T-helper 17 cell (primary cell): Measurements from ENCODE around the gene ZFP69B. TPM values are rescaled to one million over a fixed set of nuclear protein-coding genes. Genes with fewer than 3 reads are reported as not detected.
A peak's percentile ranks its signal among the peaks of the same experiment; 100 is the strongest.

Experiments
- ATAC-seq: fragments of 150-1000 bp; cut with Tn5 transposase; 2 replicates; pipeline ENCODE4 v1.10.0; 2021; ENCODE audit warnings: mild to moderate bottlenecking, moderate library complexity
- DNase-seq, 3 donors: peaks; one replicate each; pipeline versions ENCODE4 v3.0.0 to v3.0.0-alpha.2; 2020 to 2021
- H3K9me3 ChIP-seq: one replicate; pipeline ENCODE4 v1.7.0; 2013; ENCODE audit warnings: low read length, mild to moderate bottlenecking; ENCODE audit not compliant: control insufficient read depth, poor library complexity, severe bottlenecking
- H3K27ac Mint-ChIP-seq: one replicate; pipeline ENCODE4 v1.8.0; 2022; ENCODE audit warnings: mild to moderate bottlenecking, moderate library complexity, mixed read lengths
- H3K27me3 Mint-ChIP-seq: one replicate; pipeline ENCODE4 v1.8.0; 2022; ENCODE audit warnings: mixed read lengths
- H3K36me3 Mint-ChIP-seq: one replicate; pipeline ENCODE4 v1.8.0; 2022; ENCODE audit warnings: low read depth, mixed read lengths
- H3K4me1 Mint-ChIP-seq: one replicate; pipeline ENCODE4 v1.8.0; 2022; ENCODE audit warnings: mild to moderate bottlenecking, mixed read lengths
- H3K4me3 Mint-ChIP-seq: one replicate; pipeline ENCODE4 v1.8.0; 2022; ENCODE audit warnings: mild to moderate bottlenecking, moderate library complexity, mixed read lengths
- total RNA-seq, 4 donors: library from RNA in 2 of 4; stranded (reverse) in 2 of 4; gene quantifications; one replicate each; pipeline ENCODE4 v1.2.3 and lab custom pipeline; 2022 to 2026

Gene ZFP69B
- total RNA-seq (1 to 10 TPM; 2.1 to 2.8 TPM), total RNA-seq (lab: John Stamatoyannopoulos, UW) (3.7 to 16.1 reads per million in 2 donors)

GRCh38 chr1:40449684-40450494 is at the start of gene ZFP69B:
Gene ZFP69B, plus strand, starts transcription at chr1:40450476. Its CDS starts 486 bp downstream, at chr1:40450962.
- peak within 1 kb of the TSS; percentile 92 for H3K27ac Mint-ChIP-seq
- H3K9me3 ChIP-seq: peaks cover 7% of the 10 kb centered on the region
- H3K27me3 Mint-ChIP-seq: no peaks in the 10 kb centered on the region
- ATAC-seq: peak; percentile 82
- peaks cover 10% of the 10 kb centered on the region for H3K4me1 Mint-ChIP-seq
- DNase-seq: peak; percentile 73 to 80 (median 78)
- H3K4me3 Mint-ChIP-seq: peak within 1 kb of the TSS; percentile 90
- peaks cover 1% of the 10 kb centered on the region for H3K36me3 Mint-ChIP-seq

GRCh38 chr1:40401473-40402201 is 48.6 kb upstream of the ZFP69B start:
- H3K36me3 Mint-ChIP-seq: peaks cover 2% of the 10 kb centered on the region
- DNase-seq: no peak
- peak overlapping the region; percentile 79 for H3K27ac Mint-ChIP-seq
- peak overlapping the region; percentile 68 for H3K4me3 Mint-ChIP-seq
- H3K9me3 ChIP-seq: no peaks in the 10 kb centered on the region
- peaks cover 55% of the 10 kb centered on the region for H3K4me1 Mint-ChIP-seq
- no peak for ATAC-seq
- no peaks in the 10 kb centered on the region for H3K27me3 Mint-ChIP-seq

GRCh38 chr1:40404670-40405462 is 45.4 kb upstream of the ZFP69B start:
- no peaks in the 10 kb centered on the region for H3K9me3 ChIP-seq
- Mint-ChIP-seq H3K27me3 (no peaks in the 10 kb centered on the region), H3K4me1 (peaks cover 43% of the 10 kb centered on the region), H3K27ac (peak overlapping the region; percentile 79), H3K36me3 (peaks cover 2% of the 10 kb centered on the region), H3K4me3 (peak overlapping the region; percentile 52)
- peak; percentile 73 for ATAC-seq
- DNase-seq: no peak

- no peak overlapping the region for H3K4me3 Mint-ChIP-seq
- H3K27ac Mint-ChIP-seq: peak overlapping the region; percentile 79
- no peak for ATAC-seq
- no peaks in the 10 kb centered on the region for H3K9me3 ChIP-seq
- peaks cover 2% of the 10 kb centered on the region for H3K36me3 Mint-ChIP-seq
- peaks cover 35% of the 10 kb centered on the region for H3K4me1 Mint-ChIP-seq
- no peak for DNase-seq
- H3K27me3 Mint-ChIP-seq: no peaks in the 10 kb centered on the region
These were observed 44.5 kb upstream of the ZFP69B start for GRCh38 chr1:40405812-40406211.

- Mint-ChIP-seq H3K27ac (peak overlapping the region; percentile 66), H3K36me3 (peaks cover 5% of the 10 kb centered on the region)
- H3K9me3 ChIP-seq: no peaks in the 10 kb centered on the region
These were observed 42.8 kb upstream of the ZFP69B start for GRCh38 chr1:40407453-40407852.

GRCh38 chr1:40409467-40409866 is 40.8 kb upstream of the ZFP69B start:
- Mint-ChIP-seq H3K4me1 (peaks cover 22% of the 10 kb centered on the region), H3K4me3 (no peak overlapping the region), H3K27ac (no peak overlapping the region), H3K36me3 (peaks cover 10% of the 10 kb centered on the region), H3K27me3 (no peaks in the 10 kb centered on the region)
- no peaks in the 10 kb centered on the region for H3K9me3 ChIP-seq
- ATAC-seq: no peak
- DNase-seq: no peak

More at GRCh38 chr1:40407453-40407852, 42.8 kb upstream of the ZFP69B start:
- no peak for DNase-seq
- Mint-ChIP-seq H3K4me3 (no peak overlapping the region), H3K27me3 (no peaks in the 10 kb centered on the region), H3K4me1 (peaks cover 26% of the 10 kb centered on the region)
- no peak for ATAC-seq

- Mint-ChIP-seq H3K27me3 (no peaks in the 10 kb centered on the region), H3K36me3 (peaks cover 15% of the 10 kb centered on the region), H3K27ac (no peak overlapping the region), H3K4me1 (peaks cover 18% of the 10 kb centered on the region), H3K4me3 (no peak overlapping the region)
- no peak for DNase-seq
- H3K9me3 ChIP-seq: no peaks in the 10 kb centered on the region
- ATAC-seq: peak; percentile 34
These were observed 39.0 kb upstream of the ZFP69B start for GRCh38 chr1:40411294-40411693.

- Mint-ChIP-seq H3K4me3 (no peak overlapping the region), H3K36me3 (peaks cover 15% of the 10 kb centered on the region), H3K4me1 (peaks cover 18% of the 10 kb centered on the region), H3K27me3 (no peaks in the 10 kb centered on the region), H3K27ac (peak overlapping the region; percentile 71)
- DNase-seq: no peak
- H3K9me3 ChIP-seq: no peaks in the 10 kb centered on the region
- no peak for ATAC-seq
These were observed 38.4 kb upstream of the ZFP69B start for GRCh38 chr1:40411843-40412242.

- no peak for DNase-seq
- peaks cover 19% of the 10 kb centered on the region for H3K4me1 Mint-ChIP-seq
- peaks cover 28% of the 10 kb centered on the region for H3K36me3 Mint-ChIP-seq
- peak overlapping the region; percentile 87 for H3K27ac Mint-ChIP-seq
- H3K27me3 Mint-ChIP-seq: no peaks in the 10 kb centered on the region
- peak overlapping the region; percentile 56 for H3K4me3 Mint-ChIP-seq
- no peaks in the 10 kb centered on the region for H3K9me3 ChIP-seq
- ATAC-seq: peak; percentile 28
These were observed 36.6 kb upstream of the ZFP69B start for GRCh38 chr1:40413527-40414252.

GRCh38 chr1:40414331-40414730 is 35.9 kb upstream of the ZFP69B start:
- Mint-ChIP-seq H3K27ac (peak overlapping the region; percentile 87), H3K4me3 (no peak overlapping the region), H3K4me1 (peaks cover 22% of the 10 kb centered on the region), H3K27me3 (no peaks in the 10 kb centered on the region), H3K36me3 (peaks cover 31% of the 10 kb centered on the region)
- ATAC-seq: peak; percentile 22
- H3K9me3 ChIP-seq: no peaks in the 10 kb centered on the region
- DNase-seq: no peak

GRCh38 chr1:40416709-40417108 is 33.6 kb upstream of the ZFP69B start:
- H3K27ac Mint-ChIP-seq: peak overlapping the region; percentile 83

More at GRCh38 chr1:40416709-40417108, 33.6 kb upstream of the ZFP69B start:
- H3K27me3 Mint-ChIP-seq: no peaks in the 10 kb centered on the region
- DNase-seq: no peak
- H3K4me1 Mint-ChIP-seq: peaks cover 24% of the 10 kb centered on the region
- peak overlapping the region; percentile 41 for H3K4me3 Mint-ChIP-seq
- H3K9me3 ChIP-seq: no peaks in the 10 kb centered on the region
- no peak for ATAC-seq
- peaks cover 33% of the 10 kb centered on the region for H3K36me3 Mint-ChIP-seq
